Astrocyte (in vitro differentiated cells and primary cell): ENCODE measurements around the gene KIAA1328.

ENCODE experiments used
- EZH2 ChIP-seq: IDR thresholded peaks from 2 replicates; pipeline ENCODE4 v1.6.1; 2012; ENCODE audit warnings: mild to moderate bottlenecking, low read length, inconsistent platforms; ENCODE audit not compliant: insufficient read depth
- TF ChIP-seq, protein P1 (sequence below): IDR thresholded peaks from 2 replicates; pipeline ENCODE4 v1.5.1; 2011; ENCODE audit warnings: low read depth, mild to moderate bottlenecking, inconsistent platforms, low read length, moderate library complexity; ENCODE audit not compliant: insufficient read depth

DNA sequence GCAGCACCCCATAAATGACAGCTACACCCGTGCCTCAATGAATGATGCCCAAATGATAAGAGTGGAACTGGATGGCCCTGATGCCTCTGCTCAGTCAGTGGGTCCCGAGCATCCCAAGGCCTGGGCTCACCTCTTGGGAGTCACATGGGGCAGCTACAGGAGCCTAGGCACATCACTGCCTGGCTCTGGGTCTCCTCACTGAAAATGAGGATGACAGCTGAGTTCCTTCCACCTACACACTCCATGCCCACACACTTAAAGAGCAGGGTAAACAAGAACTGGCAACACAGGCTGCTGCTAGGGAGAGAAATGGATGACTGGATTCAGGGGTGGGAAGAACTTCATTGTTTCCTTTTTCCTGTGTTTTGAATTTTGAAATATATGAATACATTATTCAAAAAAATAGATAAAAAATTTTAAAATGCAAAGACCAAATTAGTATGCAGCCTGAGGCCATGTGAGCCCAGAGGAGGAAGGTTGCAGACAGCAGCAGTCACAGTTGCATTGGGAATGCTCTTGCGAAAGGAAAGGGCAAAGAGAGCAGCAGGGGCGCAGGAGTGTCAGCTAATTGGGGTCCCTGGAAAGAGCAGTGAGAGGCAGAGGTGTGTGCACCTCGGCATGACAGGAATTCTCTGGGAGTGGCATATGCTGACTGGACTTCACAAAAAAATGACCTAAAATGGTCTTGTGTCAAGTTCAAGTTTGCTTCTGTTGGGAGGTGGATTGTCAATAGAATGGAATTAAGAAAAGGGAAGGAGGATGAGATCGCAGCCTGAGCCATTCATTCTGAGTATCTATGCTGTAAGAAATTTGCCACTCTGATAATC is 409.6 kb downstream of the KIAA1328 start:
- TF ChIP-seq, protein P1, sequence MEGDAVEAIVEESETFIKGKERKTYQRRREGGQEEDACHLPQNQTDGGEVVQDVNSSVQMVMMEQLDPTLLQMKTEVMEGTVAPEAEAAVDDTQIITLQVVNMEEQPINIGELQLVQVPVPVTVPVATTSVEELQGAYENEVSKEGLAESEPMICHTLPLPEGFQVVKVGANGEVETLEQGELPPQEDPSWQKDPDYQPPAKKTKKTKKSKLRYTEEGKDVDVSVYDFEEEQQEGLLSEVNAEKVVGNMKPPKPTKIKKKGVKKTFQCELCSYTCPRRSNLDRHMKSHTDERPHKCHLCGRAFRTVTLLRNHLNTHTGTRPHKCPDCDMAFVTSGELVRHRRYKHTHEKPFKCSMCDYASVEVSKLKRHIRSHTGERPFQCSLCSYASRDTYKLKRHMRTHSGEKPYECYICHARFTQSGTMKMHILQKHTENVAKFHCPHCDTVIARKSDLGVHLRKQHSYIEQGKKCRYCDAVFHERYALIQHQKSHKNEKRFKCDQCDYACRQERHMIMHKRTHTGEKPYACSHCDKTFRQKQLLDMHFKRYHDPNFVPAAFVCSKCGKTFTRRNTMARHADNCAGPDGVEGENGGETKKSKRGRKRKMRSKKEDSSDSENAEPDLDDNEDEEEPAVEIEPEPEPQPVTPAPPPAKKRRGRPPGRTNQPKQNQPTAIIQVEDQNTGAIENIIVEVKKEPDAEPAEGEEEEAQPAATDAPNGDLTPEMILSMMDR = no peak
- TF ChIP-seq EZH2 = no peak
